GM12874 (cell line): Measurements from ENCODE around the gene SERPINB11.

Experiments
- CTCF ChIP-seq: IDR thresholded peaks from 2 replicates; pipeline ENCODE4 v1.5.1; 2011; ENCODE audit warnings: low read depth, mild to moderate bottlenecking, control low read depth, low read length, moderate library complexity; ENCODE audit not compliant: insufficient read depth

SERPINB11 gene

GRCh38 chr18:63700501-63700900, 2.3 kb upstream of the SERPINB11 start:
- no peak for TF ChIP-seq CTCF

- TF ChIP-seq CTCF: no peak
These were observed 808 bp upstream of the SERPINB11 start for GRCh38 chr18:63701952-63702351.

GRCh38 chr18:63705401-63705800, 2.6 kb downstream of the SERPINB11 start:
- TF ChIP-seq CTCF: no peak

- no peak for TF ChIP-seq CTCF
These were observed 5.1 kb downstream of the SERPINB11 start for GRCh38 chr18:63707816-63708215.

GRCh38 chr18:63708650-63709049, 5.9 kb downstream of the SERPINB11 start:
- TF ChIP-seq CTCF: no peak

- no peak for TF ChIP-seq CTCF
These were observed 23.1 kb downstream of the SERPINB11 start for GRCh38 chr18:63725682-63726480.

GRCh38 chr18:63730773-63731172, 28.0 kb downstream of the SERPINB11 start:
- no peak for TF ChIP-seq CTCF

- no peak for TF ChIP-seq CTCF
These were observed 28.5 kb downstream of the SERPINB11 start for GRCh38 chr18:63731215-63731614.
